K562 (cell line): ENCODE measurements around the gene XPOT. TPM values are rescaled to one million over a fixed set of nuclear protein-coding genes. Genes with fewer than 3 reads are reported as not detected.

ENCODE experiments used
- CHCHD3 ChIP-seq: fragments of 250-450 bp; sonication (Bioruptor Pico); IDR thresholded peaks from 2 replicates; pipeline ENCODE4 v2.1.2; 2022; ENCODE audit warnings: mild to moderate bottlenecking
- CHD1 ChIP-seq: fragments of 200-600 bp; sonication (generic); IDR thresholded peaks from one replicate; pipeline ENCODE4 v1.6.1; 2012; ENCODE audit warnings: mild to moderate bottlenecking, moderate library complexity, low read length, inconsistent platforms
- FOSL1 ChIP-seq: fragments of 200-800 bp; sonication (Bioruptor generic); conservative IDR thresholded peaks from 2 replicates; pipeline ENCODE4 v1.6.1; 2016; ENCODE audit warnings: missing genetic modification characterization, missing compliant biosample characterization
- HNRNPK ChIP-seq: fragments of 200-400 bp; formaldehyde crosslinking; IDR thresholded peaks from one replicate; pipeline ENCODE4 v1.6.1; 2018; ENCODE audit warnings: mild to moderate bottlenecking, low read depth, low read length; ENCODE audit not compliant: poor library complexity, severe bottlenecking
- HSF4 ChIP-seq: fragments of 250-450 bp; sonication (Bioruptor Pico); IDR thresholded peaks from 2 replicates; pipeline ENCODE4 v2.1.2; 2022; ENCODE audit warnings: mild to moderate bottlenecking, moderate library complexity, borderline replicate concordance
- JUNB ChIP-seq: fragments of 450-650 bp; formaldehyde crosslinking; conservative IDR thresholded peaks from 2 replicates; pipeline ENCODE4 v1.4.0; 2020; ENCODE audit warnings: mild to moderate bottlenecking
- MCM5 ChIP-seq: fragments of 450-650 bp; IDR thresholded peaks from 2 replicates; pipeline ENCODE4 v1.6.1; 2016; ENCODE audit warnings: low read depth
- MTA1 ChIP-seq: fragments of 450-650 bp; IDR thresholded peaks from 2 replicates; pipeline ENCODE4 v1.6.1; 2017; ENCODE audit warnings: borderline replicate concordance
- NCOA6 ChIP-seq: fragments of 450-650 bp; IDR thresholded peaks from 2 replicates; pipeline ENCODE4 v1.6.1; 2017; ENCODE audit warnings: mild to moderate bottlenecking
- NFYB ChIP-seq: IDR thresholded peaks from 2 replicates; pipeline ENCODE4 v1.6.1; 2011; ENCODE audit warnings: mild to moderate bottlenecking, moderate library complexity; ENCODE audit not compliant: insufficient read length; ENCODE audit errors: extremely low read depth
- POU5F1 ChIP-seq: fragments of 150-350 bp; IDR thresholded peaks from 2 replicates; pipeline ENCODE4 v1.6.1; 2014; ENCODE audit warnings: borderline replicate concordance, low read length, low read depth, mild to moderate bottlenecking; ENCODE audit not compliant: partially characterized antibody
- SP1 ChIP-seq: sonication (generic); formaldehyde crosslinking; IDR thresholded peaks from 2 replicates; pipeline ENCODE4 v1.8.1; 2022; ENCODE audit warnings: mild to moderate bottlenecking, missing genetic modification reagents
- TAF15 ChIP-seq: fragments of 200-400 bp; formaldehyde crosslinking; IDR thresholded peaks from 2 replicates; pipeline ENCODE4 v1.6.1; 2017; ENCODE audit warnings: mild to moderate bottlenecking, low read depth, low read length, moderate library complexity
- TAF7 ChIP-seq: fragments of 450-650 bp; IDR thresholded peaks from 2 replicates; pipeline ENCODE4 v1.6.1; 2016; ENCODE audit warnings: missing genetic modification characterization, missing compliant biosample characterization
- TCFL5 ChIP-seq: fragments of 250-450 bp; sonication (Bioruptor Pico); conservative IDR thresholded peaks from 2 replicates; pipeline ENCODE4 v1.6.1; 2021; ENCODE audit warnings: mild to moderate bottlenecking, moderate library complexity, matching md5 sums
- ZBTB7A ChIP-seq: IDR thresholded peaks from 2 replicates; pipeline ENCODE4 v1.6.1; 2011; ENCODE audit warnings: low read depth, mild to moderate bottlenecking, low read length, moderate library complexity, borderline replicate concordance; ENCODE audit not compliant: control insufficient read depth
- ZC3H4 ChIP-seq: sonication (generic); formaldehyde crosslinking; IDR thresholded peaks from 2 replicates; pipeline ENCODE4 v1.9.0; 2021; ENCODE audit warnings: missing genetic modification reagents, borderline replicate concordance
- ZNF232 ChIP-seq: sonication (generic); formaldehyde crosslinking; IDR thresholded peaks from 2 replicates; pipeline ENCODE4 v1.8.0; 2022; ENCODE audit warnings: mild to moderate bottlenecking, missing genetic modification reagents
- ZNF586 ChIP-seq: fragments of 450-650 bp; formaldehyde crosslinking; conservative IDR thresholded peaks from 2 replicates; pipeline ENCODE4 v1.4.0; 2020; ENCODE audit warnings: mild to moderate bottlenecking, moderate library complexity
- polyA plus RNA-seq, 8 experiments: library from polyadenylated mRNA; depleted of rRNA in 4 of 8; stranded (reverse) in 5 of 8; unstranded in 3 of 8; fragments of >200 nt; fragmentation: Nextera tagmentation in 2 of 8; fragmentation: Illumina TruSeq in 1 of 8; extraction: Ambion mirVana in 2 of 8; extraction: Trizol in 1 of 8; gene quantifications; 2 replicates each; pipeline versions ENCODE4 v1.2.1 to v1.2.3, GENCODE V29; 2011 to 2014; ENCODE audit warnings: inconsistent platforms in 1 of 8, missing spikeins in 1 of 8
- total RNA-seq, 7 experiments: library from RNA; depleted of rRNA in 6 of 7; stranded (reverse); fragments of >200 nt in 6 of 7; fragmentation: Illumina TruSeq in 2 of 7; extraction: Trizol in 2 of 7; gene quantifications; 2 replicates each; pipeline versions ENCODE4 v1.2.1 to v1.2.3, GENCODE V29; 2011 to 2021; ENCODE audit warnings: low replicate concordance in 1 of 7
- TF ChIP-seq, protein P1 (sequence below), 2 experiments: fragments of 150-350 bp in 1 of 2; IDR thresholded peaks; 2 replicates each; pipeline ENCODE4 v1.6.1; 2012 to 2016; ENCODE audit warnings: low read depth in 2 of 2, low read length in 2 of 2, mild to moderate bottlenecking in 1 of 2, moderate library complexity in 1 of 2
- TF ChIP-seq, protein P2 (sequence below): fragments of 450-650 bp; IDR thresholded peaks from 2 replicates; pipeline ENCODE4 v1.6.1; 2017; ENCODE audit warnings: mild to moderate bottlenecking, moderate library complexity
- TF ChIP-seq, protein P3 (sequence below): sonication (generic); formaldehyde crosslinking; IDR thresholded peaks from 2 replicates; pipeline ENCODE4 v1.8.1; 2023; ENCODE audit warnings: mild to moderate bottlenecking, missing genetic modification reagents

The XPOT gene
- total and polyA plus RNA-seq, 9 of the 15 experiments (the other 6 are each of a cell fraction or from before 2014, with no cell fraction given) = 26.2 to 192 (median 102) TPM

DNA sequence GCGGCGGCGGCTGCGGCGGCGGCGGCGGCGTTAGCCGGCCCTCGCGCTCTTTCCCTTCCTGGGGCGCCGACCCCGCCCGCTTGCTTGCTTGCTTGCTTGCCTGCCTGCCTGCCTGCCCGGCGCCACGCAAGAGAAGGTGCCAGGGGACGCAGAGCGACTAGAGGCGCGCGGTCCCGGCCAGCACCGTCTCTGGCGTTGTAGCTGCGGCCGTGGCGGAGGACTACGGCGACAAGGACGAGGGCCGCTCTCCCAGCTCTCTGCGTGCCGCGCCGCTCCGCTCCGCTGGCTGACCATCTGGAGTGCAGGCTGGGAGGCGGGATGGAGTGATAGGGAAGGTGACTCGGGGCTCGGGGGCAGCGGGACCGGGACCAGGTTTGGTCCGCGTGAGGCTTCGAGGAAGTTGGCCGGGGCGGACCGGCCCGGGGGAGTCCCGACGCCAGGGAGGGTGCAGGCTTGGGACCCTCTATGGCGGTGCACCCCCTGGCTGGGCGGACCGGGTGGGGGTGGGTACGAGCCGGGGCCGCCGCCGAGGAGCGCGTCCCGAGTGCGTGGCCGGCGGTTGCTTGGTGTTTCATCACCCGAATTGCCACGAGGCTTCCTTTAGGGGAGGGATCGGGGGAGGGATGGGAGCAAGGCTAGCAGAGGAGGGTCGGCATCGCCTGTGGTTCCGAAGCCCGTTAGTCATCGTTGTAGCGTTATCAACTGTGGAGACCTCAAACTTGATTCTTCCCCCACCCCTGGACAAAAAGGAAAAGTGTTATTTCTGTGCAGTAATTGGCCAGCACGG lies 471 bp downstream of the XPOT start (continued):
- no peak for TF ChIP-seq HNRNPK
- TF ChIP-seq, protein P1, sequence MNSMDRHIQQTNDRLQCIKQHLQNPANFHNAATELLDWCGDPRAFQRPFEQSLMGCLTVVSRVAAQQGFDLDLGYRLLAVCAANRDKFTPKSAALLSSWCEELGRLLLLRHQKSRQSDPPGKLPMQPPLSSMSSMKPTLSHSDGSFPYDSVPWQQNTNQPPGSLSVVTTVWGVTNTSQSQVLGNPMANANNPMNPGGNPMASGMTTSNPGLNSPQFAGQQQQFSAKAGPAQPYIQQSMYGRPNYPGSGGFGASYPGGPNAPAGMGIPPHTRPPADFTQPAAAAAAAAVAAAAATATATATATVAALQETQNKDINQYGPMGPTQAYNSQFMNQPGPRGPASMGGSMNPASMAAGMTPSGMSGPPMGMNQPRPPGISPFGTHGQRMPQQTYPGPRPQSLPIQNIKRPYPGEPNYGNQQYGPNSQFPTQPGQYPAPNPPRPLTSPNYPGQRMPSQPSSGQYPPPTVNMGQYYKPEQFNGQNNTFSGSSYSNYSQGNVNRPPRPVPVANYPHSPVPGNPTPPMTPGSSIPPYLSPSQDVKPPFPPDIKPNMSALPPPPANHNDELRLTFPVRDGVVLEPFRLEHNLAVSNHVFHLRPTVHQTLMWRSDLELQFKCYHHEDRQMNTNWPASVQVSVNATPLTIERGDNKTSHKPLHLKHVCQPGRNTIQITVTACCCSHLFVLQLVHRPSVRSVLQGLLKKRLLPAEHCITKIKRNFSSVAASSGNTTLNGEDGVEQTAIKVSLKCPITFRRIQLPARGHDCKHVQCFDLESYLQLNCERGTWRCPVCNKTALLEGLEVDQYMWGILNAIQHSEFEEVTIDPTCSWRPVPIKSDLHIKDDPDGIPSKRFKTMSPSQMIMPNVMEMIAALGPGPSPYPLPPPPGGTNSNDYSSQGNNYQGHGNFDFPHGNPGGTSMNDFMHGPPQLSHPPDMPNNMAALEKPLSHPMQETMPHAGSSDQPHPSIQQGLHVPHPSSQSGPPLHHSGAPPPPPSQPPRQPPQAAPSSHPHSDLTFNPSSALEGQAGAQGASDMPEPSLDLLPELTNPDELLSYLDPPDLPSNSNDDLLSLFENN (IDR thresholded peaks at IDR 0.05; ENCODE audit: low read depth in 2 of 2, low read length in 2 of 2) = no peak; a peak in 1 of 4 replicates
- TF ChIP-seq NCOA6 = no peak
- TF ChIP-seq ZNF232 (CRISPR knock-in tag) = no peak
- peak; percentile 96 for TF ChIP-seq CHD1
- no peak for TF ChIP-seq TAF15
- TF ChIP-seq FOSL1 (tag) = peak; percentile 91
- TF ChIP-seq MTA1 = no peak
- peak; percentile 32; the same call in 1 of the 2 replicates for TF ChIP-seq TAF7
- TF ChIP-seq ZC3H4 = no peak
- TF ChIP-seq, protein P2, sequence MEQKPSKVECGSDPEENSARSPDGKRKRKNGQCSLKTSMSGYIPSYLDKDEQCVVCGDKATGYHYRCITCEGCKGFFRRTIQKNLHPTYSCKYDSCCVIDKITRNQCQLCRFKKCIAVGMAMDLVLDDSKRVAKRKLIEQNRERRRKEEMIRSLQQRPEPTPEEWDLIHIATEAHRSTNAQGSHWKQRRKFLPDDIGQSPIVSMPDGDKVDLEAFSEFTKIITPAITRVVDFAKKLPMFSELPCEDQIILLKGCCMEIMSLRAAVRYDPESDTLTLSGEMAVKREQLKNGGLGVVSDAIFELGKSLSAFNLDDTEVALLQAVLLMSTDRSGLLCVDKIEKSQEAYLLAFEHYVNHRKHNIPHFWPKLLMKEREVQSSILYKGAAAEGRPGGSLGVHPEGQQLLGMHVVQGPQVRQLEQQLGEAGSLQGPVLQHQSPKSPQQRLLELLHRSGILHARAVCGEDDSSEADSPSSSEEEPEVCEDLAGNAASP = no peak
- peak; percentile 66; the same call in 1 of the 2 replicates for TF ChIP-seq SP1 (CRISPR knock-in tag)
- peak; percentile 90 for TF ChIP-seq ZBTB7A
- TF ChIP-seq ZNF586 (CRISPR knock-in tag) = peak; percentile 98
- TF ChIP-seq MCM5 = no peak
- TF ChIP-seq POU5F1 = no peak
- TF ChIP-seq JUNB = no peak
- no peak for TF ChIP-seq HSF4 (CRISPR knock-in tag)
- no peak for TF ChIP-seq CHCHD3
- TF ChIP-seq, protein P3, sequence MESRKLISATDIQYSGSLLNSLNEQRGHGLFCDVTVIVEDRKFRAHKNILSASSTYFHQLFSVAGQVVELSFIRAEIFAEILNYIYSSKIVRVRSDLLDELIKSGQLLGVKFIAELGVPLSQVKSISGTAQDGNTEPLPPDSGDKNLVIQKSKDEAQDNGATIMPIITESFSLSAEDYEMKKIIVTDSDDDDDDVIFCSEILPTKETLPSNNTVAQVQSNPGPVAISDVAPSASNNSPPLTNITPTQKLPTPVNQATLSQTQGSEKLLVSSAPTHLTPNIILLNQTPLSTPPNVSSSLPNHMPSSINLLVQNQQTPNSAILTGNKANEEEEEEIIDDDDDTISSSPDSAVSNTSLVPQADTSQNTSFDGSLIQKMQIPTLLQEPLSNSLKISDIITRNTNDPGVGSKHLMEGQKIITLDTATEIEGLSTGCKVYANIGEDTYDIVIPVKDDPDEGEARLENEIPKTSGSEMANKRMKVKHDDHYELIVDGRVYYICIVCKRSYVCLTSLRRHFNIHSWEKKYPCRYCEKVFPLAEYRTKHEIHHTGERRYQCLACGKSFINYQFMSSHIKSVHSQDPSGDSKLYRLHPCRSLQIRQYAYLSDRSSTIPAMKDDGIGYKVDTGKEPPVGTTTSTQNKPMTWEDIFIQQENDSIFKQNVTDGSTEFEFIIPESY (CRISPR knock-in tag) = peak; percentile 16; the same call in 1 of the 2 replicates
- TF ChIP-seq TCFL5 (CRISPR knock-in tag) = no peak
- no peak for TF ChIP-seq NFYB
